Heart right ventricle (tissue), 16 donors: ENCODE measurements around the gene ETFDH. TPM values are rescaled to one million over a fixed set of nuclear protein-coding genes. Genes with fewer than 3 reads are reported as not detected.

Source experiments
- ATAC-seq, 8 donors: fragments of 200-7000 bp; cut with Tn5 transposase; one replicate each; pipeline ENCODE4 v1.9.1; 2020; ENCODE audit warnings: mild to moderate bottlenecking in 8 of 8, moderate library complexity in 8 of 8, moderate number of reproducible peaks in 1 of 8
- DNase-seq, 2 donors: peaks; one replicate each; pipeline ENCODE4 v3.0.0-alpha.2; 2020
- H3K27ac ChIP-seq, 10 donors: fragments of 200-600 bp; sonication (generic) in 2 of 10; one replicate each; pipeline versions ENCODE4 v1.5.0 to v1.8.0; 2020 to 2022; ENCODE audit warnings: mild to moderate bottlenecking in 3 of 10
- H3K27me3 ChIP-seq, 7 donors: fragments of 200-600 bp; one replicate each; pipeline ENCODE4 v1.8.0; 2021 to 2022; ENCODE audit warnings: mild to moderate bottlenecking in 2 of 7
- H3K36me3 ChIP-seq, 9 donors: fragments of 200-600 bp; sonication (generic) in 1 of 9; one replicate each; pipeline versions ENCODE4 v1.5.0 to v1.8.0; 2020 to 2022; ENCODE audit warnings: mild to moderate bottlenecking in 2 of 9
- H3K4me1 ChIP-seq, 9 donors: fragments of 200-600 bp; sonication (generic) in 1 of 9; one replicate each; pipeline versions ENCODE4 v1.5.0 to v1.8.0; 2020 to 2022; ENCODE audit warnings: mild to moderate bottlenecking in 4 of 9
- H3K4me3 ChIP-seq, 10 donors: fragments of 200-600 bp; sonication (generic) in 2 of 10; one replicate each; pipeline versions ENCODE4 v1.5.0 to v1.8.0; 2020 to 2022; ENCODE audit warnings: mild to moderate bottlenecking in 7 of 10, moderate library complexity in 2 of 10
- H3K9me3 ChIP-seq, 11 donors: fragments of 200-600 bp in 10 of 11; sonication (generic) in 2 of 11; one replicate each; pipeline versions ENCODE4 v1.5.0 to v1.8.0; 2013 to 2022; ENCODE audit warnings: mild to moderate bottlenecking in 2 of 11, control low read depth in 1 of 11, moderate library complexity in 1 of 11
- WGBS, 2 donors: extraction: QIAGEN DNeasy Blood & Tissue Kit; methylation state at CpG; one replicate each; pipeline ENCODE4 v1.1.7; 2013; ENCODE audit warnings: inconsistent platforms in 1 of 2; 5-methylcytosine and 5-hydroxymethylcytosine counted together
- intact Hi-C, 10 donors: fragments of 100-400 bp; cut with DNase I; formaldehyde crosslinking; loops; one replicate each; pipeline versions ENCODE4 v1.11.1 to v1.14.2; 2022
- polyA plus RNA-seq, 2 donors: library from polyadenylated mRNA; stranded (reverse); fragments of 200-250 nt; gene quantifications; one replicate each; pipeline ENCODE4 v1.2.3, GENCODE V29; 2013
- total RNA-seq, 10 donors: library from RNA; stranded (reverse); fragmentation: NEBNext Ultra II Directional in 3 of 10; extraction: Animal tissue kit (Norgen Biotek cat#: 25700) in 3 of 10; gene quantifications; one replicate each; pipeline versions ENCODE4 v1.2.1 to v1.2.4, GENCODE V29; 2021 to 2023
- TF ChIP-seq, protein P1 (sequence below), 9 donors: fragments of 200-600 bp; sonication (generic) in 2 of 9; IDR thresholded peaks; one replicate each; pipeline versions ENCODE4 v1.5.0 to v1.8.0; 2021 to 2022; ENCODE audit warnings: antibody characterized with exemption in 9 of 9, mild to moderate bottlenecking in 5 of 9, moderate library complexity in 1 of 9
- donor health status: Arrhythmogenic right ventricular cardiomyopathy.
- donor health status: ischemic (EF 13 %, LVEDD 7.1; RV severe dilation, severe dysfunction).
- donor health status: healthy with polysubstance abuse.
- donor health status: DM: no; HTN: yes; CAD: no.
- donor health status: DM: no; HTN: no; CAD: no.
- donor health status: ischemic (EF 25% LVEDD 6.9; RV normal size, moderate dysfunction).
- donor health status: ischemic (EF 25% LVEDD 5.7; RV mildly dilated, moderate dysfunction).
- donor health status: healthy.
- donor health status: DM: yes; HTN: yes; CAD: no.
- donor health status: Ischemic cardiomyopathy.
- donor health status: ischemic (EF 35%, LVEDD 5.7; RV mildly dilated, moderate dysfunction).
- donor health status: nonischemic (EF 11% LVEDD 7.7; RV severe dilation, severe dysfunction).
- donor health status: DM: yes; HTN: yes; CAD: no.
- donor health status: PGD.
- donor health status: ischemic (EF 29% LVEDD 5.4; RV normal size, mild dysfunction).
- donor health status: nonischemic (EF 23%, LVEDD 6.1; RV moderate dilation, normal function).

The ETFDH gene
- total and polyA plus RNA-seq, 12 donors = 47.3 to 305 (median 192) TPM

DNA sequence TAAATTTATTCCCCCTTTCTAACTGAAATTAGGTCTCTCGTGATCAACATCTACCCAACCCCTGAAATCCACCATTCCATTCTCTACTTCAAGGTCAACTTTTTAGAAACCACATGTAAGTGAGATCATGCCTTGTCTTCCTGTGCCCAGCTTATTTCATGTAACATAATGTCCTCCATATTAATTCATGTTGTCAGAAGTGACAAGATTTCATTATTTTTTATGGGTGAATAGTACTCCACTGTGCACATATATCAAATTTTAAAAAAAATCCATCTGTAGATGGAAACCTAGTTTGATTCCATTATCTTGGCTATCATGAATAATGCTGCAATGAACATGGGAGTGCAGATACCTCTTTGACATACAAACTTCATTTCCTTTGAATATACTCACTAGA is 49.6 kb downstream of the ETFDH start:
- intact Hi-C loops = loop anchor here in 9 of 10 donors (5.0 to 10.0 kb wide), 5 partner anchors 453 to 733 kb away; no protein-coding TSS in a partner anchor
- Histone ChIP-seq H3K27me3 (no peaks in the 10 kb centered on the region), H3K36me3 (peaks cover 0 to 47% (median 34%) of the 10 kb centered on the region in 9 donors), H3K27ac (no peak overlapping the region), H3K9me3 (no peaks in the 10 kb centered on the region), H3K4me3 (peak overlapping the region in 5 of 10 donors; percentile 64 to 93 (median 75)), H3K4me1 (peaks cover 0 to 29% (median 10%) of the 10 kb centered on the region in 9 donors)
- TF ChIP-seq, protein P1, sequence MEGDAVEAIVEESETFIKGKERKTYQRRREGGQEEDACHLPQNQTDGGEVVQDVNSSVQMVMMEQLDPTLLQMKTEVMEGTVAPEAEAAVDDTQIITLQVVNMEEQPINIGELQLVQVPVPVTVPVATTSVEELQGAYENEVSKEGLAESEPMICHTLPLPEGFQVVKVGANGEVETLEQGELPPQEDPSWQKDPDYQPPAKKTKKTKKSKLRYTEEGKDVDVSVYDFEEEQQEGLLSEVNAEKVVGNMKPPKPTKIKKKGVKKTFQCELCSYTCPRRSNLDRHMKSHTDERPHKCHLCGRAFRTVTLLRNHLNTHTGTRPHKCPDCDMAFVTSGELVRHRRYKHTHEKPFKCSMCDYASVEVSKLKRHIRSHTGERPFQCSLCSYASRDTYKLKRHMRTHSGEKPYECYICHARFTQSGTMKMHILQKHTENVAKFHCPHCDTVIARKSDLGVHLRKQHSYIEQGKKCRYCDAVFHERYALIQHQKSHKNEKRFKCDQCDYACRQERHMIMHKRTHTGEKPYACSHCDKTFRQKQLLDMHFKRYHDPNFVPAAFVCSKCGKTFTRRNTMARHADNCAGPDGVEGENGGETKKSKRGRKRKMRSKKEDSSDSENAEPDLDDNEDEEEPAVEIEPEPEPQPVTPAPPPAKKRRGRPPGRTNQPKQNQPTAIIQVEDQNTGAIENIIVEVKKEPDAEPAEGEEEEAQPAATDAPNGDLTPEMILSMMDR (IDR thresholded peaks at IDR 0.05) = no peak
- WGBS, 2 donors = 92 to 100% methylated on average over 1 of the region's 1 CpG
- ATAC-seq (no peak), DNase-seq (no peak)

DNA sequence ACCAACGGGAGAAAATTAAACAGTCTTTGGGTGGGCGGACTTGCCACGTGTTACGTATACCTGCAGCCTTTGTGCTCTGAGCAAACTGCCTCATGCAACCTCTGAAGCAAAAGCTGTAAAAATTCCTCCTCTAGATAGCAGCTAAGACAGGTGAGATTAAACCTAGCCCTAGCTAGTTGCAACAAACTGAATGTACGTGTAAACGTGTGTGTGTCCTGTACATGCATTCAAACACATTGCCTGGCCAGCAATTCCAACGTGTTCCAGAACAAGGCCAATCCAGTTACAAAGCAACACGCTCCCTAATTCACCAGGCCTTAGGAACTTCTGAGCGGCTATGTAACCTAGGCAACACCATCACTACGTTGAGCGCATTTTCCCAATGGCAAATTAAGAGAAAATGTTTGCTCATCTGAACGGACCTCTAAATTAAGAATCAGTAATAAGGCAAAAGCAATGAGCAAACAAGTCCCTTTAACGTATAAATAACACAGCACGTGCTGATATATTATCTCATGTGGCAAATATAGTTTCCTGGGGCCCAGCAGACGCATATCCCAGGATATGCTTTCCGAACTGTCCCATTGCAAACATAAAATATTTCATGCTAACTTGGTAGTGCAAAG is 50.3 kb downstream of the ETFDH start:
- H3K27me3 ChIP-seq = no peaks in the 10 kb centered on the region
- ATAC-seq = peak in 5 of 8 donors; percentile 41 to 59 (median 53)
- TF ChIP-seq, protein P1 (IDR thresholded peaks at IDR 0.05) = no peak
- H3K27ac ChIP-seq = peak overlapping the region; percentile 82 to 97 (median 92)
- no peak for DNase-seq
- H3K4me3 ChIP-seq = peak overlapping the region; percentile 62 to 97 (median 78)
- H3K9me3 ChIP-seq = no peaks in the 10 kb centered on the region
- peaks cover 0 to 40% (median 29%) of the 10 kb centered on the region in 9 donors for H3K36me3 ChIP-seq
- intact Hi-C loops = loop anchor here in 9 of 10 donors (5.0 to 10.0 kb wide), 5 partner anchors 452 to 732 kb away; no protein-coding TSS in a partner anchor
- peaks cover 0 to 29% (median 10%) of the 10 kb centered on the region in 9 donors for H3K4me1 ChIP-seq
- WGBS, 2 donors = 12% methylated on average over 16 of the region's 16 CpGs

DNA sequence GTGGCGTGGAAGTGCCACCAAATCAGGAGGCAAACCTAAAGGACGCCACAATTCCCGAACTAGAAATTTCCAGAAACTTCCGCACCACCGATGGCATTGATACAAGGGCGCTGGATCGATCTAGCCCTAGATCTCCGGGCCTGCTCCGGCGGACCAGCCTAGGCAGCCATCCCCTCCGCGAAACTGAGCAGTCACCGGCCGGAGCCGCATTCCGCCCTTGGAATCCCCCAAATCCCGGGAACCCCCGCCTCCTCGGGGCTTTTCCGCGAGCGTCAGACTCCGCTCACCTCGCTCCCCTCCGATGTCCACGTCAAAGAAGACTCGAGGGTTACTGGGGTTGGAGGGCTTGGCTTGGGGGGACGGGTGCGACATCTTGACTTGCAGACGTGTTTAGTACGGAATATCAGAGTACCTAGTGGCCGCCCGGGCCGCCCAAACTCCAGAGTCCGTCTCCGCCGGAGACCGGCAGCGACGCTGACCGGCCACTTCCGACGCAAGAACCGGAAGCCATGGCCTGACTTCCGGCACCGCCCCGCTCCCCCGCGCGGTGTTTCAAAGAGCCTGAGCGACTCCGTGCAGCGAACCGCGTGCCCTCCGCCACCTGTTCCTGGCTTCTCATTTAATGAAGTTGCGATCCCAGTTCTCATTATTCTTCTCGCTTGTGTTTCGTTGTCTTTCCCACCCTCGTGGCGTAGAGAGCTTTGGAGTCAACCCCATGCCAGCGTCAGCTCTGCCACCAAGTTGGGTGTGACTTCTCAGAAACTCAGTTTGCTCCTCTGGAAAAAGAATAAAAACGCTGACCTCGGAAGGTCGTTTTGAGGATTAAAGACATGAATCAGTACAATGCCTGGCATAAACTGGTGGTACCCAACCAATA is 51.1 kb downstream of the ETFDH start, which contains the start of gene PPID:
TSS of gene PPID (minus strand) at position 480 of the 877 bp plus-strand sequence. CDS start at position 372, 108 bp downstream.
- no peaks in the 10 kb centered on the region for H3K27me3 ChIP-seq
- peaks cover 0 to 32% (median 21%) of the 10 kb centered on the region in 9 donors for H3K36me3 ChIP-seq
- intact Hi-C loops = loop anchor here in 9 of 10 donors (5.0 to 10.0 kb wide), 5 partner anchors 452 to 732 kb away; no protein-coding TSS in a partner anchor
- TF ChIP-seq, protein P1 (IDR thresholded peaks at IDR 0.05) = peak in 2 of 9 donors; percentile 18 to 19
- H3K4me1 ChIP-seq = peaks cover 0 to 29% (median 10%) of the 10 kb centered on the region in 9 donors
- DNase-seq = peak; percentile 82 to 88
- peak within 1 kb of the TSS; percentile 62 to 97 (median 78) for H3K4me3 ChIP-seq
- no peaks in the 10 kb centered on the region for H3K9me3 ChIP-seq
- 0% methylated on average over 65 of the region's 65 CpGs for WGBS, 2 donors
- peak; percentile 97 to 99 (median 98) for ATAC-seq
- H3K27ac ChIP-seq = peak within 1 kb of the TSS; percentile 82 to 97 (median 92)

DNA sequence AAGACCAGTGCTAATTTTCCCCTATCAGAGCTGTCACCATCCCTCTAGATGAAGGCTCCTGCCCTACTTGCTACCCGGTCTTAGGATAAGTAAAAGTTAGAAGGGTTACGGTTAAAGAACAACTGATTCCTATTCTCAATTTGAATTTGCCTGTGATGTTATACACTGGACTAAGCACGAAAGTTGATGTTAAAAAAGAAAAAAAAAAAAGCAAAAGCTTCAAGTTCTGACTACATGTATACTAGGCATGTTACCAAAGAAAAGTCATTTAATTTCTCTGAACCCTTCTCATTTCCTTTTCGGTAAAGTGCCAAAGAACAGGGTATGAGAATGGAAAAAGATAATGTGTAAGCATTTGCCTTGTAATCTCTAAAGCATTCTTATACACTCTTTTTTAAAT is 52.5 kb downstream of the ETFDH start:
- no peak for ATAC-seq
- 65 to 79% methylated on average over 4 of the region's 4 CpGs for WGBS, 2 donors
- Histone ChIP-seq H3K9me3 (no peaks in the 10 kb centered on the region), H3K36me3 (peaks cover 0 to 17% (median 7%) of the 10 kb centered on the region in 9 donors), H3K4me1 (peaks cover 0 to 28% (median 11%) of the 10 kb centered on the region in 9 donors), H3K27ac (no peak overlapping the region), H3K4me3 (no peak overlapping the region), H3K27me3 (no peaks in the 10 kb centered on the region)
- no peak for DNase-seq
- TF ChIP-seq, protein P1 (IDR thresholded peaks at IDR 0.05) = no peak
- intact Hi-C loops = loop anchor here (5.0 to 10.0 kb wide), 9 partner anchors 43 to 730 kb away; partner anchors contain the start of gene FNIP2 (in 1 of the 10)
